ENCODE results near the gene GTF2H2.
"Not testable (repeated sequence)": the region's sequence is repeated elsewhere in the genome, so short reads cannot be mapped to it uniquely, and the experiment has no call there.

GTF2H2 gene

DNA sequence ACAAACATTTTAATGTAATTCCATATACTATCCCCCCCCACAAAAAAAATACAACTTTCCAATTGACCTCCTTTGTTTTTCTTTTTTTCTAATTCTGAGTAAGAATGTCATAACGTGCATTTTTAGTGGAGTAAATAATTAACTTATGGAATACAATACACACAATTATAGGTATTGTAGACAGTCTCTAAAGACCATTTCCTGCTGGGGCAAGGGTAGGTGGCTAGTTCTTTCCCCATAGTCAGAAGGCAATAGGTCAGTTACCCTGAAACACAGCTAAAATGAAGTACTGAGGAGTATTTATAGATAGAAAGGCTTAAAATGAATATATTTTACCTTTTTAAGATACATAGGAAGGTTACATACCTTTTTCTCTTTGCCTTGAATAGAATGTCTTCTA, 6.2 kb downstream of the GTF2H2 start:
- H3K4me1 ChIP-seq (ENCODE audit: control insufficient read depth, insufficient read depth, low read length, unreplicated experiment); H3K4me3 ChIP-seq (ENCODE audit: low read depth, low read length); H3K79me2 ChIP-seq (ENCODE audit: control insufficient read depth, insufficient read depth, low read length, unreplicated experiment); H2AFZ ChIP-seq (ENCODE audit: low read length, unreplicated experiment); H3K27me3 ChIP-seq (ENCODE audit: insufficient read depth, low read length); H3K36me3 ChIP-seq (ENCODE audit: insufficient read depth, low read length); H3K27ac ChIP-seq (ENCODE audit: low read depth, low read length): not testable (repeated sequence)

DNA sequence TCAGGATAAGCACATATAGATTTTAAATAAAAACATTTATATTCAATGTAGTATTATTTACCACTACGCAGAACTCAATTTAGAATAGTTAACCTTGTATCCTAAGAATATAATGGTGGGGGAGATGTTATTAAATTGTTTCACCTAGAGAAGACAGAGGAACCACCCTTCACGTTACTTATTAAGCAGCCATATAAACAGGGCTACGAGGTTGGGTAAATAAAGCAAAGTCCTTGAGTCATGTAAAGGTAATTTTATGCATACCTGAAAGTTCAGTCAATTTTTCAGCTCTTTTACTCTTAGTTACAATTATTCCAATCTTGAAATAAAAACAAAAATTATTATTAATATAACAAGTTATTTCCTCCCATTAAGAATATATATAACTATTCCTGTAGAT, 8.1 kb downstream of the GTF2H2 start:
- not testable (repeated sequence) for H3K36me3 ChIP-seq (ENCODE audit: insufficient read depth, low read length); H3K79me2 ChIP-seq (ENCODE audit: control insufficient read depth, insufficient read depth, low read length, unreplicated experiment); H3K27ac ChIP-seq (ENCODE audit: low read depth, low read length); H2AFZ ChIP-seq (ENCODE audit: low read length, unreplicated experiment); H3K4me1 ChIP-seq (ENCODE audit: control insufficient read depth, insufficient read depth, low read length, unreplicated experiment); H3K27me3 ChIP-seq (ENCODE audit: insufficient read depth, low read length); H3K4me3 ChIP-seq (ENCODE audit: low read depth, low read length)

DNA sequence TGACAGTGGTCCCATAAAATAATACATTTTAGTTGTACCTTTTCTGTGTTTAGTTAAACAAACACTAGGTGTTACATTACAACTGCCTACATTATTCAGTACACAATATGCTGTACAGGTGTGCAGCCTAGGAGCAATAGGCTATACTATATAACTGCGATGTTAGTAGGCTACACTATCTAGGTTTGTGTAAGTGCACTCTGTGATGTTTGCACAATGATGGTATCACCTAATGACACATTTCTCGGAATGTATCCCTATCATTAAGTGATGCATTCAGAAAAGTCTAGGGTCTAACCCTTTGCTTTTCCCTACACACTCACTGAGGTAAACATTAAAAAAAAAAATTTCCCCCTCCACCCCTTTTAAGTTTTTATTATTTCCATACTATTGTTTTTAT, 22.7 kb downstream of the GTF2H2 start:
- H3K36me3 ChIP-seq (ENCODE audit: insufficient read depth, low read length); H2AFZ ChIP-seq (ENCODE audit: low read length, unreplicated experiment); H3K79me2 ChIP-seq (ENCODE audit: control insufficient read depth, insufficient read depth, low read length, unreplicated experiment); H3K4me1 ChIP-seq (ENCODE audit: control insufficient read depth, insufficient read depth, low read length, unreplicated experiment); H3K27ac ChIP-seq (ENCODE audit: low read depth, low read length); H3K4me3 ChIP-seq (ENCODE audit: low read depth, low read length); H3K27me3 ChIP-seq (ENCODE audit: insufficient read depth, low read length): not testable (repeated sequence)

DNA sequence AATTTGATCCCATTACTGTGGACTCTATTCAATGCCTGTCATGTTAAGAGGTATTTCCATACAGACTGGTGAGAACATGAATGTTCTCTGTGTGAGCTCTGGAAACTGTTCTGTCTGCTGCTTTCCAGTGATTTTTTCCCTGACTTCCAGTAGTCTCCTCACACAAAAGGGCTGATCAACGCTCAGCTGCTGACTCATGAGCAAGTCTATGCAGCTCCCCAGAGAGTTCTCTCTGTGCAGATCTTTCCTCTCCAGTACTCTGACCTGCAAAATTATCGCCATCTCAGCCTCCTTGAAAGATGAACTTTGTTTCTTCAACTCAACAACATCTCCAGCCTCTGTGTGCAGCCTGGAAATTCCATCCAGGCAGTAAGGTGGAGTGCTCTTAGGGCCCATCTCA, 23.3 kb downstream of the GTF2H2 start:
- H2AFZ ChIP-seq (ENCODE audit: low read length, unreplicated experiment); H3K27ac ChIP-seq (ENCODE audit: low read depth, low read length); H3K36me3 ChIP-seq (ENCODE audit: insufficient read depth, low read length); H3K79me2 ChIP-seq (ENCODE audit: control insufficient read depth, insufficient read depth, low read length, unreplicated experiment); H3K4me3 ChIP-seq (ENCODE audit: low read depth, low read length); H3K27me3 ChIP-seq (ENCODE audit: insufficient read depth, low read length); H3K4me1 ChIP-seq (ENCODE audit: control insufficient read depth, insufficient read depth, low read length, unreplicated experiment): not testable (repeated sequence)

DNA sequence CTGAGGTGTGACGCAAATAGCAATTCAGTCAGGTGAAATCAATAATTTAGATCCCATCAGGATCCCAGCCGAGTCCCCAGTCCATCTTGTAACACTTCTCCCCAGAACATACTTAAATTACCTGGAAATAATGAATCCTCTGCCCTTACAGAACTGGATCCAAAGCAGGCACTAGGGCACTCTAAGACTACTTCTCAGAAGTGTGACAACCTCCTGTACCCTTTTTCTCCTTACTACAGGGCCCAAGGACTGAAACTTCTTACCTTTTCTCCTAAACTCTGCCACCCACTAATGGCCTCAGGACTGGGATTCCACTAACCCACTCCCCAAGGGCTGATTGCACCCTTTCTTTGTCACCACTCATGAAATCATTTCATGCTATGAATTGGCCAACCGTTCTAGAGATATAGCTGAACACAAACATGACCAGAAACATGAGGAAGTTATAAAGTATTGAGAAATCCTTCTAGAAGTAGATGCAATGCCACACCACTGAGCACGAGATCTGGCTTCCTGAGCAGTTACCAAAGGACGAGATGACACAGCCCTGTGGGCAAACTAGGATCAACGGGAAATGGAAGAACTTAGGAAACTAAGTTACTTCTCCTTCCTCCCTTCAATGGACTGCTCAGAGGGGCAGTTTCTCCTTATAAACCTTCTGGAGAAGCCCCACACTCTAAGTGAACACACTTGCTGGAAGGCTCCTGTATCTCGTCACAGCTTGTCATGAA, 36.3 kb downstream of the GTF2H2 start:
- not testable (repeated sequence) for H2AFZ ChIP-seq (ENCODE audit: low read length, unreplicated experiment)

DNA sequence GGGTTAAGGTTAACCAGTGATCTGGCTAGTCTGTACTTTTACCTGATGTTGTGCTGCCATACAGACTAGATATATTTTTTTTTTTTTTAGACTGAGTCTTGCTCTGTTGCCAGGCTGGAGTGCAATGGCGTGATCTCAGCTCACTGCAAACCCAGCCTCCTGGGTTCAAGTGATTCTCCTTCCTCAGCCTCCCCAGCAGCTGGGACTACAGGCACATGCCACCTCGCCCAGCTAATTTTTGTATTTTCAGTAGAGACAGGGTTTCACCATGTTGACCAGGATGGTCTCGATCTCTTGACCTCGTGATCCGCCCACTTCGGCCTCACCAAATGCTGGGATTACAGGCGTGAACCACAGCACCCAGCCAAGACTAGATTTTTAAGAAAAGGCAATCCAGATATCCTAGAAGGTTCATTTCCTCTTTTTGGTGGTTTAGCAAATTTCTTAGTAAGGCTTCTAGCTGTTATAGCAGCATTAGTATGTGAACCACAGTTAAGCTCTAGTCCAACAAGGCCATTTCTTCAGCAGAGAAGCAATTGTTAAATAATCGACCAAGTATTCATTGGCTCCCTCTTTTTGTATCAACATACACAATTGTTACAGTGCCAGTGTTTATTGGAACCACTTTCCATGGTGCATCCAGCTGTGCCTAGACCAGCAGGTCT, 42.1 kb downstream of the GTF2H2 start, which contains the start of gene NAIP:
Gene NAIP (minus strand): TSS at position 51 of the 665 bp plus-strand sequence. CDS start 12,424 bp downstream, outside the sequence.
- H3K27ac ChIP-seq (ENCODE audit: low read depth, low read length); H3K36me3 ChIP-seq (ENCODE audit: insufficient read depth, low read length); H2AFZ ChIP-seq (ENCODE audit: low read length, unreplicated experiment); H3K27me3 ChIP-seq (ENCODE audit: insufficient read depth, low read length); H3K4me3 ChIP-seq (ENCODE audit: low read depth, low read length); H3K79me2 ChIP-seq (ENCODE audit: control insufficient read depth, insufficient read depth, low read length, unreplicated experiment); H3K4me1 ChIP-seq (ENCODE audit: control insufficient read depth, insufficient read depth, low read length, unreplicated experiment): not testable (repeated sequence)

More for the DNA sequence above, 36.3 kb downstream of the GTF2H2 start:
- not testable (repeated sequence) for H3K79me2 ChIP-seq (ENCODE audit: control insufficient read depth, insufficient read depth, low read length, unreplicated experiment); H3K36me3 ChIP-seq (ENCODE audit: insufficient read depth, low read length); H3K27ac ChIP-seq (ENCODE audit: low read depth, low read length); H3K4me3 ChIP-seq (ENCODE audit: low read depth, low read length); H3K4me1 ChIP-seq (ENCODE audit: control insufficient read depth, insufficient read depth, low read length, unreplicated experiment); H3K27me3 ChIP-seq (ENCODE audit: insufficient read depth, low read length)

DNA sequence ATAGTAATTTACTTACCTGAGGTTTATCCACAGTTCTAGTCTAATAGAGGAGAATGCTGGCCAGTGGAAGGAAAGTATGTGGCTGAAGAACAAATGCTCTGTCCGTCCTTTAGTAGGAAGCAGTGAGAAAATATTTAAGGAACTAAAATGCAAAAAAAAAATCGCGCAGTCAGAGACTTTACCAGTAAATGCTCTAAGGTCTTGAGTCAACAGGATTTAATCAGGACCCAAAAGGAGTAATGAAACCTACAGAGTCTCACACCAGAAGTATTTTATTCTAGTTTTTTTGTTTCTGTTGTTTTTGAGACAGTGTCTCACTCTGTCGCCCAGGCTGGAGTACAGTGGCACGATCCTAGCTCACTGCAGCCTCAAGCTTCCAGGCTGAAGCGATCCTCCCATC, 46.8 kb downstream of the GTF2H2 start:
- H3K36me3 ChIP-seq (ENCODE audit: insufficient read depth, low read length); H3K27me3 ChIP-seq (ENCODE audit: insufficient read depth, low read length); H2AFZ ChIP-seq (ENCODE audit: low read length, unreplicated experiment); H3K27ac ChIP-seq (ENCODE audit: low read depth, low read length); H3K4me1 ChIP-seq (ENCODE audit: control insufficient read depth, insufficient read depth, low read length, unreplicated experiment); H3K4me3 ChIP-seq (ENCODE audit: low read depth, low read length); H3K79me2 ChIP-seq (ENCODE audit: control insufficient read depth, insufficient read depth, low read length, unreplicated experiment): not testable (repeated sequence)

DNA sequence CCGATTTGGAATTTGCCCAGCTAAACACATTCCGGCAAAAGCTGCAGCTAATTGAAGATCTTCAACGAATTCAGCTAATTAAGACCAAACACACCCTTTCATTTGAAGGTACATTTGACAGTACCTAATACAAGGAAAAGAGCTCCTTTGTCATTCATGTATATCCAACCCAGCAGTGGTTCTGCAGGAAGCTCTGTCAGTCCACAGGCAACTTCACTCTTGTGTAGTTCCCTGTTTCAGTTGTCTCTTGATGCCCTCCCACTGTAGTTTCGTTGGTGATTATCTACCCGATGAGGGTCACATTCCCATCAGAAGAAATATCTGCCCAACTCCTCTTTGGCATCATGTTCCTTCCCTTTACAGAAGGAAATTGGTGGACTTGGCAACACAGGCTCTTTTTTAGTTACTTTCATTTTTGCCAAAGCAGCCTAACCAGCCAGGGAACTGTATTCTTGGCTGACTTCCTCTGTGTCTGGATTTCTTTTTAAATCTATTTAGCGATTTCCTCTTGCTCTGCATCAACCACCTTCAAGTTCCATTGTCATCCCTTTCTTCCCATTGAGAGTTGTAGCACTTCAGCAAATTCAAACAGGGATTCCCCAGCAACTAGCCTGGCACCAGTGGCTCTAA, 49.0 kb downstream of the GTF2H2 start:
- not testable (repeated sequence) for H3K36me3 ChIP-seq (ENCODE audit: insufficient read depth, low read length); H3K27me3 ChIP-seq (ENCODE audit: insufficient read depth, low read length); H3K27ac ChIP-seq (ENCODE audit: low read depth, low read length); H2AFZ ChIP-seq (ENCODE audit: low read length, unreplicated experiment); H3K4me1 ChIP-seq (ENCODE audit: control insufficient read depth, insufficient read depth, low read length, unreplicated experiment); H3K79me2 ChIP-seq (ENCODE audit: control insufficient read depth, insufficient read depth, low read length, unreplicated experiment); H3K4me3 ChIP-seq (ENCODE audit: low read depth, low read length)

DNA sequence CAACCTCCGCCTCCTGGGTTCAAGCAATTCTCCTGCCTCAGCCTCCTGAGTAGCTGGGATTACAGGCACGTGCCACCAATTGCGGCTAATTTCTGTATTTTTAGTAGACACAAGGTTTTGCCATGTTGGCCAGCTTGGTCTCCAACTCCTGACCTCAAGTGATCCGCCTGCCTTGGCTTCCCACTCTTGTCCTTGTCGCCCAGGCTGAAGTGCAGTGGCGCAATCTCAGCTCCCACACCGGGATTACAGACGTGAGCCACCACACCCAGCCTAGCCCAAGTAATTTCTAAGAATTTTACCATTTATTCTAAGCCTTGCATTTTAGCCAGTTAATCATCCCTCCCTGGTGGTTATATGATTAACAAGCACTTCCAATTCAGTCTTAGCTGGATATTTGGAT, 53.3 kb downstream of the GTF2H2 start:
- no peaks in the 10 kb centered on the region for H3K4me1 ChIP-seq (ENCODE audit: control insufficient read depth, insufficient read depth, low read length, unreplicated experiment)
- H3K79me2 ChIP-seq (ENCODE audit: control insufficient read depth, insufficient read depth, low read length, unreplicated experiment): no peaks in the 10 kb centered on the region
- H3K36me3 ChIP-seq (ENCODE audit: insufficient read depth, low read length): no peaks in the 10 kb centered on the region
- H2AFZ ChIP-seq (ENCODE audit: low read length, unreplicated experiment): no peak overlapping the region
- no peaks in the 10 kb centered on the region for H3K27me3 ChIP-seq (ENCODE audit: insufficient read depth, low read length)
- no peak overlapping the region for H3K27ac ChIP-seq (ENCODE audit: low read depth, low read length)
- H3K4me3 ChIP-seq (ENCODE audit: low read depth, low read length): no peak overlapping the region

DNA sequence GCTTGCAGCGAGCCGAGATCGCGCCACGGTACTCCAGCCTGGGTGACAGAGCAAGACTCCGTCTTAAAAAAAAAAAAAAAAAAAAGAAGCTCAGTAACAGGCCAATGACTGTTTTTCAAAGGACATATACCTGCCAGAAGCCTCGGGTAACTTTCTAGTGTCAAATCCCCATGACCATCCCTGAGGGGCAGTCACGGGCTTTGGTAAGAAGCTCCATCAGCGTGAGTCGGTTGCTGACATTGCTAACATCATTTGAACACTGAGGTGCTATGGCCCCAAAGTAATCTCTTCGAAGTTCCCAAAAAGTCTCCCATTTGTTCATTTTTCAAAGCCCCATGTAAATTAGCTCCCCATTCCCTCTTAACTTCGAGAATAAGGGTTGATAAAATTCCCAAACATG, 53.9 kb downstream of the GTF2H2 start:
- Histone ChIP-seq H3K4me3 (ENCODE audit: low read depth, low read length) (no peak overlapping the region), H2AFZ (ENCODE audit: low read length, unreplicated experiment) (no peak overlapping the region), H3K4me1 (ENCODE audit: control insufficient read depth, insufficient read depth, low read length, unreplicated experiment) (no peaks in the 10 kb centered on the region), H3K27ac (ENCODE audit: low read depth, low read length) (no peak overlapping the region), H3K79me2 (ENCODE audit: control insufficient read depth, insufficient read depth, low read length, unreplicated experiment) (no peaks in the 10 kb centered on the region), H3K27me3 (ENCODE audit: insufficient read depth, low read length) (no peaks in the 10 kb centered on the region), H3K36me3 (ENCODE audit: insufficient read depth, low read length) (no peaks in the 10 kb centered on the region)

DNA sequence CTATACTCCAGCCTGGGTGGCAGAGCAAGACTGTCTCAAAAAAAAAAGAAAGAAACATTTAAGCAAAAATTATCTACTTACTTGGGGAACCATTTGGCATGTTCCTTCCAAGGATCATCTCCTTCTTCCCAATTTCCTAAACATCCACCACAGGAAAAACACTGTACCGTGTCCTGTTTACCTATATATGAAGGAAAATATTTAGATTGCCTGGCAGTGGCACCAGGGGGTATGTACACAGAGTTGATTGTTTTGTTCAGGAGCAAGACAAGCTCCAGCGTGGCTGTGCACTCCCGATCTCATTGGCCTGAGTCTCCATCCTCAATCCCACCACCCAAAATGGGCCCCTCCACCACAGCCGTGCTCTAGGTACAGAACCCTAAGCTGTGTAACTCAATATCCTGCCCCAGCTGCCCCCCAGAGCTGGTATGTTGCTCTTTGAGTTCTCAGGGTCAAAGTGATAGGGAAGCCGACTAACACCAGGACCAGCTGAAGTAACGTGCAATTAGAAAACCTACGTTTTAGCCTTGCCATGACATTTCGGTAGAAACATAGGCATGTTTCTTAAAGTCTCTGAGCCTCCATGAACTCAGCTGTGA, 56.2 kb downstream of the GTF2H2 start:
- Histone ChIP-seq H2AFZ (ENCODE audit: low read length, unreplicated experiment) (no peak overlapping the region), H3K79me2 (ENCODE audit: control insufficient read depth, insufficient read depth, low read length, unreplicated experiment) (no peaks in the 10 kb centered on the region), H3K4me1 (ENCODE audit: control insufficient read depth, insufficient read depth, low read length, unreplicated experiment) (no peaks in the 10 kb centered on the region), H3K27me3 (ENCODE audit: insufficient read depth, low read length) (no peaks in the 10 kb centered on the region), H3K36me3 (ENCODE audit: insufficient read depth, low read length) (no peaks in the 10 kb centered on the region), H3K4me3 (ENCODE audit: low read depth, low read length) (no peak overlapping the region), H3K27ac (ENCODE audit: low read depth, low read length) (no peak overlapping the region)
